ENCODE data around the gene VAV3. TPM values are rescaled to one million over a fixed set of nuclear protein-coding genes. Genes with fewer than 3 reads are reported as not detected.

The VAV3 gene
- total and polyA plus RNA-seq, 9 of the 15 experiments (the other 6 are each of a cell fraction or from before 2014, with no cell fraction given), result not detected

- in situ Hi-C loops (cut with MboI), result no loop called here
- no peaks in the 10 kb centered on the region for H3K9me3 ChIP-seq (replicated peaks; ENCODE audit: control insufficient read depth, insufficient read depth, low read depth, low read length)
- CTCF ChIA-PET (ENCODE audit: low intra/inter-chr PET ratio), result interaction anchor here (0.5 kb wide), 1 partner anchor 193 kb away, joined by 5 read pairs; no protein-coding TSS in a partner anchor
- no peak for TF ChIP-seq ARID3A (IDR thresholded peaks at IDR 0.05; ENCODE audit: borderline replicate concordance, low read depth, low read length)
- no peak for TF ChIP-seq ZNF174 (CRISPR knock-in tag; IDR thresholded peaks at IDR 0.05)
- no peak for TF ChIP-seq PHB2 (IDR thresholded peaks at IDR 0.05; ENCODE audit: low read depth)
- no peak for TF ChIP-seq ZNF740 (CRISPR knock-in tag; IDR thresholded peaks at IDR 0.05)
- no peak for TF ChIP-seq ZNF740 (tag; IDR thresholded peaks at IDR 0.05)
- no peak for TF ChIP-seq PKNOX1 (IDR thresholded peaks at IDR 0.05)
- no peak for TF ChIP-seq TRIM24 (IDR thresholded peaks at IDR 0.05)
- no peak for TF ChIP-seq NCOA6 (IDR thresholded peaks at IDR 0.05)
- TF ChIP-seq E2F3 (CRISPR knock-in tag; IDR thresholded peaks at IDR 0.05), result no peak
- TF ChIP-seq RERE (CRISPR knock-in tag; IDR thresholded peaks at IDR 0.05; ENCODE audit: borderline replicate concordance), result no peak
- no peak for TF ChIP-seq KLF10 (CRISPR knock-in tag; IDR thresholded peaks at IDR 0.05)
- no peak for TF ChIP-seq HES1 (IDR thresholded peaks at IDR 0.05; ENCODE audit: low read depth)
- TF ChIP-seq NFRKB (IDR thresholded peaks at IDR 0.05; ENCODE audit: low read depth), result no peak
- no peak for TF ChIP-seq CHD1 (IDR thresholded peaks at IDR 0.05; ENCODE audit: low read length)
- no peak for TF ChIP-seq MCM7 (IDR thresholded peaks at IDR 0.05)
Measured at GRCh38 chr1:107865627-107866026, 99.4 kb downstream of the VAV3 start.

More at GRCh38 chr1:107865627-107866026, 99.4 kb downstream of the VAV3 start:
- no peaks in the 10 kb centered on the region for H3K4me1 ChIP-seq (replicated peaks in 1 of 2; ENCODE audit: control insufficient read depth in 2 of 2, insufficient read depth in 2 of 2, low read length in 2 of 2)
- H3K27ac ChIP-seq (ENCODE audit: extremely low read depth, low read depth, low read length), result no peak overlapping the region
- H3K27me3 ChIP-seq (ENCODE audit: control insufficient read depth in 2 of 2, insufficient read depth in 2 of 2, low read length in 2 of 2), result no peaks in the 10 kb centered on the region
- ATAC-seq (no peak), FAIRE-seq (no peak), DNase-seq (ENCODE audit: extremely low read depth in 1 of 4, low spot score in 3 of 4) (no peak)
- no TSS peak for BruUV-seq (replicated peaks)
- H3K9me1 ChIP-seq (ENCODE audit: control insufficient read depth, insufficient read depth, low read length), result no peaks in the 10 kb centered on the region
- intact Hi-C loops (cut with micrococcal nuclease), result no loop called here
- no peak overlapping the region for H3K4me3 ChIP-seq
- no peak overlapping the region for H3K4me2 ChIP-seq (ENCODE audit: insufficient read depth, low read length)
- H2AFZ ChIP-seq (ENCODE audit: low read depth, low read length), result no peak overlapping the region
- no peaks in the 10 kb centered on the region for H3K36me3 ChIP-seq (ENCODE audit: control insufficient read depth, insufficient read depth, low read length)
- POLR2A ChIA-PET, result no interaction called here
- 0% methylated on average over 1 of the region's 1 CpG for WGBS (ENCODE audit: insufficient coverage, low coverage, missing lambda C conversion rate)
- H3K9ac ChIP-seq (ENCODE audit: insufficient read depth in 1 of 2, low read depth in 2 of 2, low read length in 2 of 2), result no peak overlapping the region
- H4K20me1 ChIP-seq (replicated peaks; ENCODE audit: control insufficient read depth, insufficient read depth, low read length), result no peaks in the 10 kb centered on the region
- H3K79me2 ChIP-seq (ENCODE audit: control insufficient read depth, insufficient read depth, low read length), result no peaks in the 10 kb centered on the region
